HL-60/S4 treated with retinoic acid at 250 ng/mL for 4 days and 3 days (cell line): ENCODE measurements around the gene C6orf136.
"Not testable (repeated sequence)": the region's sequence is repeated elsewhere in the genome, so short reads cannot be mapped to it uniquely, and the experiment has no call there.

ENCODE experiments used
- in situ Hi-C: fragments of 300-500 bp; cut with MboI; formaldehyde crosslinking; loops from 2 replicates; pipeline ENCODE4 v1.7.0; 2022; ENCODE audit warnings: low sequenced_read_pairs

Gene C6orf136, protein sequence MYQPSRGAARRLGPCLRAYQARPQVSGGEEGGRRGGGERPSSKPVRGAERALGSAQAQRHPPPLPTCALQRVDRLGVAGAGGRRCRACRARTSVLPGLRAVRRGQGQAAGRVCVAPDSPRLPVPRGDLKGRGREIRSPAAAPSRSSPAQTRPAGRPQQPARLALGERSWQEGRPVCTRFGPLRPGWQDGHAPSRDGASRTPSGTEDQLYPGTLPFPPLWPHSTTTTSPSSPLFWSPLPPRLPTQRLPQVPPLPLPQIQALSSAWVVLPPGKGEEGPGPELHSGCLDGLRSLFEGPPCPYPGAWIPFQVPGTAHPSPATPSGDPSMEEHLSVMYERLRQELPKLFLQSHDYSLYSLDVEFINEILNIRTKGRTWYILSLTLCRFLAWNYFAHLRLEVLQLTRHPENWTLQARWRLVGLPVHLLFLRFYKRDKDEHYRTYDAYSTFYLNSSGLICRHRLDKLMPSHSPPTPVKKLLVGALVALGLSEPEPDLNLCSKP

DNA sequence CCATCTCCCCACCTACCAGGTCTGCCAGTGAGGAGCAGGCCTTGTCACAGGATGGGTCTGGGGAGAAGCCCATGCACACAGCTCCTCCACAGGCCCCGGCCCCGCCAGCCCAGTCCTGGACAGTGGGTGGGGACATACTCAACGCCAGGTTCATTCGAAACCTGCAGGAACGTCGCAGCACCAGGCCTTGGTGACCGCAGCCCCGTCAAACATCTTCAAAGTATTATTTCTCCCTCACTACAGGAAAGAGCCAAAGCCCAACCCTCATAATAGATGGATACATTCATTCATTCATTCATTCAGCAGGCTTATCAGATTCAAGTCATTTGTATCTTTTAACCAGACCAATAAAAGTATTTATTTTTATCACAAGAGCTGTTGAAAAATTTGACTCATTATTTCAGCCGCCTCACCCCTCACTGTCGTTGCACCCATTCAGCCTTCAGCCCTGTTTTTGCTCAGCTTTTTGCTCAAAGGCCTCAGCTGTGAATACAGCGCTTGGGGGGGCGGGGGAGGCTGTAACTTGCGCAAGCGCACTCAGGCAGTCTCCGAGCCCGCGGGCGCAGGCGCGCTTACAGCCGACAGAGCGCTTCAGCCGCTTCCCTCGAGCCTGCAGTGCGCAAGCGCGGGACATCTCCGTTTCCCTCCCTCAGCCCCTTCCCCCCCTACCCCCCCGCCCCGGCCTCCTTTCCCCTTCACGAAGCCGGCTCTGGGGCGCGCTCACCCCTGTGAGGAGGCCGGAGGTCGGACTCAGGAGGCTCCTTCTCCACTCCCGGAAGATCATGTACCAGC is at the start of gene C6orf136:
C6orf136 (plus strand) TSS at position 684 of the 792 bp plus-strand sequence; CDS start at position 783, 99 bp downstream.
- in situ Hi-C loops = no loop called here

DNA sequence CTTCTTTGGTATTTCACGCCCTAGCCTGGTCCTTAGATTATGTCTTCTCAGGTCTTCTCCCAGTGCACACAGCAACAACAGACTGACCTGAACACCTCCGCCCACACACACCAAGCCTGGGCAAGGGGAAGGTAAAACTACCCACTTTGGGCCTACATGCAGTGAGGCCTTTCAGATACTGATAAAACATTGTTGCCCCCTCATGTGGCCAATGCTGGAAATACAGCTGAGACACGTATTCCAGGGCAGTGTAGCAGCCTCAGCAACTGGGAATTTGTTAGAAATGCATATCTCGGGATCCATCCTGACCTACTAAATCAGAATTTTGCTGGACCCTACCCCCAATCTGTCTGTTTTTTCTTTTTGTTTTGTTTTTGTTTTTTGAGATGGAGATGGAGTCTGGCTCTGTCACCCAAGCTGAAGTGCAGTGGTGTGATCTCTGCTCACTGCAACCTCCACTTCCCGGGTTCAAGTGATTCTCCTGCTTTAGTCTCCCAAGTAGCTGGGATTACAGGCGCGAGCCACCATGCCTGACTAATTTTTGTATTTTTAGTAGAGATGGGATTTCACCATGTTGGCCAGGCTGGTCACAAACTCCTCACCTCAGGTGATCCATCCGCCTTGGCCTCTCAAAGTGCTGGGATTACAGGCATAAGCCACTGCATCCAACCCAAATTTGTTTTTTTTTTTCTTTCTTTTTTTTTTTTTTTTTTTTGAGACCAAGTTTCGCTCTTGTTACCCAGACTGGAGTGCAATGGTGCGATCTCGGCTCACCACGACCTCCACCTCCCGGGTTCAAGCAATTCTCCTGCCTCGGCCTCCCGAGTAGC is 49.4 kb upstream of the C6orf136 start:
- in situ Hi-C loops = not testable (repeated sequence)

DNA sequence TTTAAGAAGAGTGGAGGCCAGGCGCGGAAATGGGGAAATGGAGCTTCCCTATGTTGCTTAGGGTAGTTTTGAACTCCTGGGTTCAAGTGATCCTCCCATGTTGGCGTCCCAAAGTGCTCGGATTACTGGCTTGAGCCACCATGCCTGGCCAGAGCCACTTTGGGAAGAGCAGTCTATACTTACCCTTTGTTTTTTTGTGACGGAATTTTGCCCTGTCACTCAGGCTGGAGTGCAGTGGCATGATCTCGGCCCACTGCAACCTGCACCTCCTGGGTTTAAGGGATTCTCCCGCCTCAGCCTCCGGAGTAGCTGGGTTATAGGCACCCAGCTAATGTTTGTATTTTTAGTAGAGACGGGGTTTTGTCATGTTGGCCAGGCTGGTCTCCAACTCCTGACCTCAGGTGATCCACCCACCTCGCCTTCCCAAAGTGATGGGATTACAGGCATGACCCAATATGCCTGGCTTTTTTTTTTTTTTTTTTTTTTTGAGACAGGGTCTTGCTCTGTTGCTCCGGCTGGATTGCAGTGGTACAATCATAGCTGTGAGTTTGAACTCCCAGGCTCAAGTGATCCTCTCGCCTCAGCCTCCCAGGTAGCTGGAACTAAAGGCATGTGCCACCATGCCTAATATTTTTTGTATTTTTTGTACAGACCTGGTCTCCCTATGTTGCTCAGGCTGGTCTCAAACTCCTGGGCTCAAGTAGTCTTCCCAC is 47.9 kb upstream of the C6orf136 start:
- in situ Hi-C loops = no loop called here

DNA sequence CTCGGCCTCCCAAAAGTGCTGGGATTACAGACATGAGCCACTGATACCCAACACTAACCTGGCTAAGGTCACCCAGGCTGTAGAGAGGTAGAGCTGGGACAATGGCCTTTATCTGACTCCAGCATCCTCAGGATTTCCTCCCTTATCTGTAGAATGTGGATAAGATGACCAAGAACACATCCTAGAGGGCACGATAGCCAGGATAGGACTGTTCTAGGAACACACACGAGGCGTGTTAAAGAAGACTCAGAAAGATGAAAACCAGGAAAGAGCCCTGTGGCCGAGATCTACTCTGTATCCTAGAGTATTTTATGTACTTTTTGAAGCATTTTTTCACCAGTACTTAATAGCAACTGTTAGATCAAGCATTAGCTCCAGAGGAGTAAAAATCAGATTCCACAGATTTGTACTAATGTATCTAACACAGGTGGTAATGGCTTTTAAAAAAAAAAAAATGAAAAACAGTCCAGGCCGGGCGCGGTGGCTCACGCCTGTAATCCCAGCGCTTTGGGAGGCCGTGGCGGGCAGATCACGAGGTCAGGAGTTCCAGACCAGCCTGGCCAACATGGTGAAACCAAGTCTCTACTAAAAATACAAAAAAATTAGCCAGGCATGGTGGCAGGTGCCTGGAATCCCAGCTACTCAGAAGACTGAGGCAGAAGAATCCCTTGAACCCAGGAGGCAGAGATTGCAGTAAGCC is 47.2 kb upstream of the C6orf136 start:
- in situ Hi-C loops = no loop called here

DNA sequence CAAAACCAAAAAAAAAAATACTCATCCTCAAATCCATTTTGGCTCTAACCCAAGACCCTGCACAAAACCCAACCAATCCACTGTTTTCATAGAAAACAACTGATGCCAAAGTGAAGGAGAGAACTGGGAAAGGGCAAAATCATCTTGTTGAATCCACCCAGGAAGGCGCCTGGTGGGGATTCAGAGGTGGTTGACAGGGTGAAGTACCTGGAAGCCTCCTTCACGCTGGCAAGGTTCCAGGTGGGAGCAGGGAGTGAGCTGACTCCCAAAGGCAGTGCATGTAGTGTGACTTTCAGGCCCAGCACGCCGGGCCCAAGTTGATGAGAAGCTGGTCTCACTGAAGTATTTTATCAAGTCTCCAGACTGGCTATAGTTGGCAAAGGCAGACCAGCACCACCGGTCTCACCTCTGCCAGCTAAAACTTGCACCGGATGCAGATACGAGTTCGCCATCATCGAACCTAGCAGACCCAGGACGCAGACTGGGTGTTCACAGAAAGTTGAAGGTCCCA is 46.4 kb upstream of the C6orf136 start:
- in situ Hi-C loops = no loop called here

DNA sequence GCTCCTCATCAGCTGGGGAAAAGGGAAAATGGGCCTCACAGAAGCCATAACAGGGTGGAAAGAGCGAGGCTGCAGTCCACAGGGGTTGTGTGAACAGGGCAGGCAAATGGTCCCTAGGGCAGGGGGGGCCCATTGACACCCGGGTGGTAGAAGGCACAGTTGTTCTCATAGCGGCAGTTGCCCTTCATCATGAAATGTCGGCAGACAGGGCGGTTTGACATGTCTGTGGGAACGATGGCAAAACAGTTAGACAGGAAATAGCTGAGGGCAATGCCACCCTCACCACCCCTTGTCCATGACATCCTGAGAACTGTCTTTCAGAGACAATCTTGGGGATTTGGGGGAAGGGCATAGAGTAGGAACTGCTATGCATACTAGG is 45.5 kb upstream of the C6orf136 start:
- in situ Hi-C loops = no loop called here

DNA sequence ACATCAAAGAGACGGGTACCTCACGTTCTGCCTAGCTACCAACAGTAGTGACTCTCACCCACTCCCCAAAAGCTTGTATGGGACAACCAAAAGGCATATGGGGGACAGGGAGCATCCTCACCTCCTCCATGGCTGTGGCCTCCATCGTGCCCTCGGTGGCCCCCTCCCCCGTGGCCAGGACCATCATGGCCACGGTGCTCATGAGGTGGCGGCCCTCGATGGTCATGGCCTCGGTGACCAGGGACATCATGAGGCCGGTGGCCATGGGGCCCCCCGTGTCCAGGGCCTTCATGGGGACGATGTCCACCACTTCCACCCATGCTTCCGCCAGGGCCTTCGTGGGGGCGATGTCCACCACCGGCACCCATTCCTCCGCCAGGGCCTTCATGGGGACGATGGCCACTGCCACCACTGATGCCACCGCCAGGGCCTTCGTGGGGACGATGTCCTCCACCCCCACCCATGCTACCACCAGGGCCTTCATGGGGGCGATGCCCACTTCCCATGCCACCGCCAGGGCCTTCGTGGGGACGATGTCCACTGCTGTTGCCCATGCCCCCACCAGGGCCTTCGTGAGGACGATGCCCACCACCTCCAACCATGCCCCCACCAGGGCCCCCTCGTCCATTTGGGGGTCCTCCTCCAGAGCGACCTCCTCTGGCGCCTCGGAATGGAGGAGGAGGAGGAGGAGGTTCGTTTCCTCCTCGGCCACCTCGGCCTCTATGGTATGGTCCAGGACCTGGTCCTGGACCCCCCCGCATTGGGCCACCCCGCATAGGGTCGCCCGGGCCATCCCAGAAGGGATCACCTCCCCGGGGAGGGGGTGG is 44.9 kb upstream of the C6orf136 start:
- in situ Hi-C loops = no loop called here

DNA sequence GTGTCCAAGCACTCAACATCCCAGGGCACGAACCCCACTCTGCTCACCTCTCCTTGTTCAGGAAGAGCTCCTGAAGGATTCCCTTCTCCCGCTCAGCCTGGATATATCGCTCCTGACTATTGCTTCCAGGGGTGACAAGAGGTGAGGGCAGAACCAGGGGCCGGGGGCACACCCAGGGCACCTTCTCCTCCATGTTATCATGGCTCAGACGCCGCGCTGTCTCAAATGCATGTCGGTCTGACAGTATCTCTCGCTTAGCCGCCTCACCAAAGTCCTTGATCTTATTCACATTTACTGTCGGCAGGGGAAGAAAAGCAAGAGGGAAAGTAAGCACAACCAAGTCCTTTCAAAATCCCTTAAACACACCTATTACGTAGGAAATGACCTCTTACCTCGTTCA is 43.0 kb upstream of the C6orf136 start:
- in situ Hi-C loops = no loop called here

DNA sequence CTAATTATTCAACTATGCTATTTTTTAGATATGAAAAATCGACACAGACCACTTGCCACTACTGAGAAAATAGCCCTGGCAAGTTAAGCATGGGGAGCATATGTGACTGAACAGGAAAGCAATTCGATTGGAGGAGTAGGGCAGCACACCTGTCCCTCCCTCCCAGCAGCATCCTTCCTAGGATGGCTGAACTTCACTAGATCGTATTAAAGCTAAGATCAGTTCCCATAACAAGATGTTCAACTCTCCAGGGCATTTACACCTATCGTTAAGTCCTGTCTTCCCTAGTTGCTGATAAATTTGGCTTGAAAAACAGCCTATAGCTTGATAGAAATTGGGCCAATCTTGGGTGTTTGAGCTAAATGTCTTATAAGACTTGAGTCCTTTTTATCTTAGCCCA is 36.9 kb upstream of the C6orf136 start:
- in situ Hi-C loops = no loop called here

DNA sequence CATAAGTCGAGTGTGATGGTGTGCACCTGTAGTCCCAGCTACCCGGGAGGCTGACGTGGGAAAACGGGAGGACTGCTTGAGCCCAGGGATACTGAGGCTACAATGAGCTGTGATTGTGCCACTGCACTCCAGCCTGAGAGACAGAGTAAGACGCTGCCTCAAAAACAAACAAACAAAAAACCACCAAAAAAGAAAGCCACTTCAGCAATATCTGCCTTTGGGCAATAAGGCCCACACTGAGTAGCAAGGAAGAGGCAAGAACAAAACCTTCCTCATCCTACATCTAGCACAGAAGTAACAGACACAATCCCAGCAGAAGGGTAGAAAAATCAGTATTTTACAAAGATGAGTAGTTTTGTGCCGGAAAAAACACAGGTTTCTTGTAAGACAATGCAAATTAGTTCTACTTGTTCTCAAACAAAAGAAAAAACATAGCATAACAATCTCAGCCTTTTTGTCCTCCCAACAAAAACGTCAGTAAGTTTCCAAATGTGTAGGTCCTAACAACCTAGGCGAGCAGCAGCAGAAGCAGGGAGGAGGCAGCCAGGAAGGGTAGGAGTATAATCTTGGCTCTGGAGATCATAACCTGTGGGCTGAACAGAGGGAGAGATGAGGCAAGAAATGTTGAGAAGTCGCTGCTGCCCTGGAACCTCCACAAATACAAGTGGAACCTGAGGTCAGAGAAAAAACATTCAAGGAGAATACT is 35.6 kb upstream of the C6orf136 start:
- in situ Hi-C loops = no loop called here

DNA sequence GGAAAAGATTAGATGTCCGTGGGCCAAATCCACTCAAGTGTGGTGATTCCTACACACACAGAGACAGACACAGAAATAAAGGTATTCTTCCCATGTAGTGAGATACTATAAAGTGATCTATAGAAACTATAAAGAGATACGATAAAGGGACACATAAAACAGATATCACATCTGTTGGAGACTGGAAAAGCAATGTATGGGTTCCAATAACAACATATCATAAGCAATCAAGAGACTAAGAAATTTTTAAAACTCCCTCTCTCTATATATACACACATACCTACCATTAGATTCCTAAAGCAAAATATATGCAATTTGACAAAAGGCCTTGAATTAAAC is 35.1 kb upstream of the C6orf136 start:
- in situ Hi-C loops = no loop called here

DNA sequence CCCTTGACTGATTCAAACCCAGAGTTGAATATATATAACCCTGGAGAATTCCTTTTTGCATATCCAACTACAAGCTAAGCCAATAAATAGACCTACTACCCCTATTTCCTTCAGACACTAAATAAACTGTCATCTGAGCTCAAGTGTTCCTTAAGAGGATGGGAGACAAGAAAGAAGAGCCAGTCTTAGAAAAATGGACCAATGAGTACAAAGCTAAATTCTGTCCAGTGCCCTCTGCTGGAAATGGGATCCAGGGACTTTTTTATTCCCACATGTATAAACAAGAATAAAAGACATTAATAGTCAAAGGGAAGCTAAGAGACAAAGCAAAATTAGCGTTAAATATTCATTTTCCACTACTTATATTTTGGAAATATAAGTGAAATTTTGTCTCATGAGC is 34.7 kb upstream of the C6orf136 start:
- in situ Hi-C loops = no loop called here

DNA sequence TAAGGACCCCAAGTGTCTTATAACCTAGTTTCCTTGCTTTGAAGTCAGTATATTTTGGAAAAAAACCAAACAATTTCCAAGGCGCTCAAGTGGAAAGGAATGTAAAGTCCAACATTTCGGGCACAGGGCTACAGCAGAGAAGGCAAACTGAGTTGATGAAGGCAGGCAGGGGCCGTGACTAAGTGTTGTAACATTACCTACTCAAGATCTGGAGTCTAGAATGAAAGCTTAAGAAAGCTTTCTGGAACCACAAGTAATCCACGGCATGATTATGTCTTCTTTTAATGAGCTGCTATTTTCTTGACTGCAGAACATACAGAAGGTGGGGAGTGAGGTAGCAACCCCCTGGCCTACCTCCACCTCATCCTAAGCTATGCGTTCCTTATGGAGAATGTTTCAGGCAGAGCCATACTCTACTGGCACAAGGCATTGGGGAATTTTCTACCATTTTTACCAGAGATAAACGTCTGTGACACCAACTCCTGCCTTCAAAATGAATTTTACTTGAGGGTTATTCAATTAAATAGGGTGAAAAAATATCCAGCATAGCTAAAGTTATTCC is 34.2 kb upstream of the C6orf136 start:
- in situ Hi-C loops = no loop called here

DNA sequence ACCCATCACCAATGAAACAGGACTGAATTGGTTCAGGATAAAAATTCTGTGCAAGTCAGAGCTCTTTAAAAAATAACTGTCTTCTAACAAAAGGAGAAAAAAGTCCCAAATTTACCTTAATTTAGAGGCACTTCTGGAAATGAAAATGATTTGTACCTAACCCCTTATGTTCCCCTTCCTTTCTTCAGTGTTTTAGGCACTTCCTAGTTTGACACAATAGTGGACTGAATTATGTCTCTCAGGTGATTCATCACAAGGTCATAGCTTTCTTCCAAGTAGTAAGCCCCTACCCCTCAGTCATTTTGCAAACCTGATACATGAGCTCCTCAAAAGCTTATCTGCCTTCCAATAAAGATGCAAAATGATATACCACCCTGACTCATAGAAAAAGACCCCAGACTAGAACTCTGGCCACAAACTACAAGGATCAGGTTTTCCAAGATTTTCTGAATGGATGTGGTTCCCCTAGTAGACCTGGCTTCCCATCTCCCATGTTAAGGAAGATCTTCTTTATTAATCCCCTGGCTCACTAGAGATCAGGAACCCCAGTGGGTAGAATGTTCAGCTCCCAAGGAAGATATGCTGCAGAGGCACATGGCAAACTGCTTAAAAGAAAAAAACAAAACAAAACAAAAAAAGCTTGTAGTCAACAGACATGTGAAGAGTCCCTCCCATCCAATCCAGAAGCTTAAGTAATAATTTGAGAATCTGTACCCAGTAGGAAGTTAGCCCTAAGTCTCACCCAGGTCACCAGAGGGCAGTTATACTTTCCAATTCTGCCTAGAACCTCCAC is 33.5 kb upstream of the C6orf136 start:
- in situ Hi-C loops = no loop called here

DNA sequence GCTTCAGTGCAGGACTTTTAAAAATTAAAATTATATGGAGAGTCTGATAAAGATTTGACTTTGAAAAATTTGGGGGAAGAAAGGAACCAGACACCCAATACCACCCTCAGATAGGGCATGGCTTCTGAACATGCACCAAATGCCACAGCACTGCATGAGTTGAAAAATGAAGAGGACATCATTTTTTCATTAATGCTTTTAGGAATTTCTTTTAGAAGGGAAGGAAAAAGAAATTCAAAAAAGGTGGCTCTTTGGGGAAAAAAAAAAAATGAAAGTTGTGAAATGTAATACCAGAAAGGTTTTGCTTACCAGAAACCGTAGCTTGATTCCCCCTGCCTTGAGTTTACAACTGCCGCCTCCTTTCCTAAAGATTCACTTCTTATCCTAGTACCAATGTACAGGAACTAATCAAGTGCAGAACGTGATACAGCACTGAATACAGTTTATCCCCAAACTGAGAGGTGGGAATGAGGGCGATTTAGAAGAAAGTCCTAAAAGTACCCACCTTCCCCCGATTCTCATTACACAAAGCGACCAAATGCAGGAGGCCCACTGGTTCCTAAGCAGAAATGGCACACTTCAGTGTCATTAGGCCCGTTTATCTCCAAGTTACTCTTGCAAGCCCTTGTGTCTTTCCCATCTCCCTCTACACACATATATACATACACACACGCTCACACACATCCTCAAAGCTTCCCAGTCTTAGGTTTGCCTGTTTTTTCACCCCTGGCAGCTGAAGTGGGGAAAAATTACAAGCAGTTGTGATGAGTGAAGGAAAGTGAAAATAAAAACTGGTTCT is 32.7 kb upstream of the C6orf136 start:
- in situ Hi-C loops = no loop called here

DNA sequence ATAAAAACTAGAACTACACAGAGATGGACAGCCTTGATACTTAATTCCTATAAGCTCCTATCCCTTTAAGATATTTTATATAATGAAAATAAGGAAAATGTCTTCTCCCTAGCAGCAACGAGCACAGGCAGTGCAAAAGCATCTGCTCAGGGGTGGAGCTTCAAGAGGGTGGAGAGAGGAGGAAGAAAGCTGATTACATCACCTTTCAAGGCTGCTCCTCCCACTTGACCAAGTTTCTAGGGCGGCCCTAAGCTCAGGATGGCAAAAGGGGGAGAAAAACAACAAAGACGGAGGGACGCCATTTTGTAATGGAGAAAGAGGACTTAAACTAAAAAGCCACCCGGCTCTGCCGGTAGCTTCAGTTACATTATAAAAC is 32.1 kb upstream of the C6orf136 start:
- in situ Hi-C loops = no loop called here
